Fibroblast of mammary gland (primary cell): Measurements from ENCODE around the gene APOE.

ENCODE experiments used
- DNase-seq: peaks from one replicate; pipeline ENCODE4 v3.0.0-alpha.2; 2010; ENCODE audit warnings: low read depth
- H3K4me3 ChIP-seq: 2 replicates; pipeline ENCODE4 v1.5.1; 2011; ENCODE audit warnings: low read depth, mild to moderate bottlenecking, low read length, moderate library complexity; ENCODE audit not compliant: control insufficient read depth
- TF ChIP-seq, protein P1 (sequence below): conservative IDR thresholded peaks from 2 replicates; pipeline ENCODE4 v1.5.1; 2011; ENCODE audit warnings: low read depth, low read length, inconsistent platforms; ENCODE audit not compliant: control insufficient read depth, insufficient read depth

Gene APOE

DNA sequence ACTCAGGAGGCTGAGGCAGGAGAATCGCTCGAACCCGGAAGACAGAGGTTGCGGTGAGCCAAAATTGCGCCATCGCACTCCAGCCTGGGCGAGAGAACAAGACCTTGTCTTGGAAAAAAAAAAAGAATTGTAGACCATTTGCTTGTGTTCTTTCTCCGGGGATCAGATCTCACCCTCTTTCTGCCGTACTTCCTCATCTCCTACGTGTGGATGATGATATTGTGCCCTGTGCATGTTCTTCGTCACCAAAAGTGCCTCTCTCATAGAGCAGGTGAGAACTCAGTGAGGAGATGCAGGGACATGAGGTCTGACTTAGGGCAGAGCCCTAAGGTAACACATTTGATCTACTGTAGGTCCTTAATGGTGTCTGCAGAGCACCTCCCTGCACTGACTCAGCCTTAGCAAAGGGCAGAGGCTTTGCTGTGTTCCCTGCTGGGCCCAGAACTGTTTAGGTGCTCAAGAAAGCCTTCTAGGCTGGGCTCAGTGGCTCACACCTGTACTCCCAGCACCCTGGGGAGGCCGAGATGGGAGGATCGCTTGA lies 41.5 kb downstream of the APOE start:
- H3K4me3 ChIP-seq: no peak overlapping the region
- no peak for DNase-seq
- TF ChIP-seq, protein P1, sequence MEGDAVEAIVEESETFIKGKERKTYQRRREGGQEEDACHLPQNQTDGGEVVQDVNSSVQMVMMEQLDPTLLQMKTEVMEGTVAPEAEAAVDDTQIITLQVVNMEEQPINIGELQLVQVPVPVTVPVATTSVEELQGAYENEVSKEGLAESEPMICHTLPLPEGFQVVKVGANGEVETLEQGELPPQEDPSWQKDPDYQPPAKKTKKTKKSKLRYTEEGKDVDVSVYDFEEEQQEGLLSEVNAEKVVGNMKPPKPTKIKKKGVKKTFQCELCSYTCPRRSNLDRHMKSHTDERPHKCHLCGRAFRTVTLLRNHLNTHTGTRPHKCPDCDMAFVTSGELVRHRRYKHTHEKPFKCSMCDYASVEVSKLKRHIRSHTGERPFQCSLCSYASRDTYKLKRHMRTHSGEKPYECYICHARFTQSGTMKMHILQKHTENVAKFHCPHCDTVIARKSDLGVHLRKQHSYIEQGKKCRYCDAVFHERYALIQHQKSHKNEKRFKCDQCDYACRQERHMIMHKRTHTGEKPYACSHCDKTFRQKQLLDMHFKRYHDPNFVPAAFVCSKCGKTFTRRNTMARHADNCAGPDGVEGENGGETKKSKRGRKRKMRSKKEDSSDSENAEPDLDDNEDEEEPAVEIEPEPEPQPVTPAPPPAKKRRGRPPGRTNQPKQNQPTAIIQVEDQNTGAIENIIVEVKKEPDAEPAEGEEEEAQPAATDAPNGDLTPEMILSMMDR: no peak

DNA sequence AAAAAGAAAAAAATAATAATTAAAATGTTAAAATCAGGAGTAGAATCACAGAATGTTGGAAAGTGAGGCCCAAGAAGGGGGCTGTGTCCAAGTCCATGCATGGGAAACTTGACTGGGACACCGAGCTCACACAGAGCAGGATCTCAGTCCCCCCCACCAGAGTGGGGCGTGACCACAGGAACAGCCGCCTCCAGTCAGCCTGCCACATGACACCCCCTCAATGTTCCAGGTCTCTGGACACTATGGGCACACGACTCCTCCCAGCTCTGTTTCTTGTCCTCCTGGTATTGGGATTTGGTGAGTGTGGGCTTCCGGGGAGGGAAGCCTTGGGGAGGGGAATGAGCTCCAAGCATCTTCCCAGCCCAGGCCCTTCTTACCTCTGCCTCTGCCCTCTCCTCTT lies 42.6 kb downstream of the APOE start:
- H3K4me3 ChIP-seq: no peak overlapping the region
- TF ChIP-seq, protein P1: no peak
- no peak for DNase-seq

DNA sequence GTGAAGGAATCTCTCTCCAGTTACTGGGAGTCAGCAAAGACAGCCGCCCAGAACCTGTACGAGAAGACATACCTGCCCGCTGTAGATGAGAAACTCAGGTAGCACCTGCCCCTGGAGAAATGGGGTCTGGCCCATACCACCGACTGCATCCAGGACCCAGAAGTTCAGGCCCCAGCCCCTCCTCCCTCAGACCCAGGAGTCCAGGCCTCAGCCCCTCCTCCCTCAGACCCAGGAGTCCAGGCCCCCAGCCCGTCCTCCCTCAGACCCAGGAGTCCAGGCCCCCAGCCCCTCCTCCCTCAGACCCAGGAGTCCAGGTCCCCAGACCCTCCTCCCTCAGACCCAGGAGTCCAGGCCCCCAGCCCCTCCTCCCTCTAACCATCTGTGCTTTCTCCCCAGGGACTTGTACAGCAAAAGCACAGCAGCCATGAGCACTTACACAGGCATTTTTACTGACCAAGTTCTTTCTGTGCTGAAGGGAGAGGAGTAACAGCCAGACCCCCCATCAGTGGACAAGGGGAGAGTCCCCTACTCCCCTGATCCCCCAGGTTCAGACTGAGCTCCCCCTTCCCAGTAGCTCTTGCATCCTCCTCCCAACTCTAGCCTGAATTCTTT lies 43.3 kb downstream of the APOE start:
- DNase-seq: peak; percentile 42
- TF ChIP-seq, protein P1: no peak
- no peak overlapping the region for H3K4me3 ChIP-seq

DNA sequence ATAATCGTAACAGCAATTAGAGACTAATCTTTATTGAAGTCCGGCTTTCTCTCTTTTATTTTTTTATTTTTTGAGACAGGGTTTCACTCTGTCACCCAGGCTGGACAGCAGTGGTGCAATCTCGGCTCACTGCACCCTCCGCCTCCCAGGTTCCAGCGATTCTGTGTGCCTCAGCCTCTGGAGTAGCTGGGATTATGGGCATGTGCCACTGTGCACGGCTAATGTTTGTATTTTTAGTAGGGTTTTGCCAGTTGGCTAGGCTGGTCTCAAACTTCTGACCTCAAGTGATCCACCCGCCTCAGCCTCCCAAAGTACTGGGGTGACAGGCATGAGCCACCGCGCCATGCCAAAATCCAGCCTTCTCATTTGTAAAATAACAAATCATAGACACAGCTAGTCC lies 44.0 kb downstream of the APOE start:
- no peak overlapping the region for H3K4me3 ChIP-seq
- TF ChIP-seq, protein P1: no peak
- no peak for DNase-seq

DNA sequence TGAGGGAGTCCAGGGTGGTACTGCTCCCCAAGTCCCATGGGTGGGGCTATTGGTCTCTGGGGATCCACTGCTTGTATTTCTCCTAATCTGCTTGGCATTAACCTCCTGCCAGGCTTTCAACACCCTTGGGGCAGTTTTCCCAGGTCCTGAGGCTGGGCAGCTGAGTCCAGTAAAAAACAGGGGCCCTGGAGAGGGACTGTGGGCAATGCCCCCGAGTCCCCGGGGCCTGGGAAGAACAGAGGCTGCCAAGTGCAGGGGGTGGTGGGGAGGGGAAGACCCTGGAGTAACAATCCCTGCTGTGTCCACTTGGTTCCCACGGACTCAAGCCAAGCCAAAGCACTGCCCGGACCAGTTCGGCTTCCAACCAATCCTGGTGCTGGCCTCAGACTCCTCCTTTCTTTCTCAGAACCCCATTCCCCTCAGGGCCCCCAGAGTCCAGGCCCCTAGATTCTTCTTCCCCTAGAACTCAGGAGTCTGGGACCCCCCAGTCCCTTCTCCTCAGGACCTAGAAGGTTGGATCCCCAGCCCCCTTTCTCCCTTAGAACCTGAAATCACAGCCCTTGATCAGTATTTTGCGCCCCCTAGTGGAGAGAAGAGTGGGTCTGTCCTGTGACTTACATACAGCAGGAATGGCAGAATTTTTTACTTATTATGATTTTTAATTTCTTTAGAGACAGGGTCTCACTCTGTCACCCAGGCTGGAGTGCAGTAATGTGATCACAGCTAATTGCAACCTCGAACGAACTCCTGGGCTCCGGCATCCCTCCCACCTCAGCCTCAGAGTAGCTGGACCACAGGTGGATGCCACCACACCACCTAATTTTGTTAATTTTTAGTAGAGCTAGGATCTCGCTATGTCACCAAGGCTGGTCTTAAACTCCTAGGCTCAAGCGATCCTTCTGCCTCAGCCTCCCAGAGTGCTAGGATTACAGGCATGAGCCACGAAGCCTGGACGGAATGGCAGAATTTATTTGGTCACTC lies 45.9 kb downstream of the APOE start:
- TF ChIP-seq, protein P1: peak; percentile 87
- no peak overlapping the region for H3K4me3 ChIP-seq
- DNase-seq: peak; percentile 84

DNA sequence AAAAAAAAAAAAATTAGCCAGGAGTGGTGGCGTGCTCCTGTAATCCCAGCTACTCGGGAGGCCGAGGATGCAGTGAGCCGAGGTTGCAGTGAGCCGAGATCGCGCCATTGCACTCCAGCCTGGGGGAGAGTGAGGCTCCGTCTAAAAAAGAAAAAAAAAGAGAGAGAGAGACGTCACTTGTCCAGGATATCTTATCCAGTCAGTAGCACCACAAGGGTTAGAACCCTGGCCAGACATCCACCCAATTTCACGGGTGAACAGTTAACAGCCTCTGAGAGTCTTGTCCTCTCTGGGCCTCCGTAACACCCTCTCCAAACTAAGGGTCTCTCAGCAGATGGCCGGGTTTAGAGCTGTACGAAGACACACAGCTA lies 48.7 kb downstream of the APOE start:
- TF ChIP-seq, protein P1: no peak
- no peak for DNase-seq
- H3K4me3 ChIP-seq: peak overlapping the region; percentile 98
